Left forelimb (tissue), 1 donor: ENCODE results near the gene TBL1Y.
A peak's percentile ranks its signal among the peaks of the same experiment; 100 is the strongest.
"Not testable (repeated sequence)": the region's sequence is repeated elsewhere in the genome, so short reads cannot be mapped to it uniquely, and the experiment has no call there.

Experiments
- DNase-seq: peaks from one replicate; pipeline ENCODE4 v3.0.0-alpha.2; 2018; ENCODE audit warnings: low spot score

The TBL1Y gene

DNA sequence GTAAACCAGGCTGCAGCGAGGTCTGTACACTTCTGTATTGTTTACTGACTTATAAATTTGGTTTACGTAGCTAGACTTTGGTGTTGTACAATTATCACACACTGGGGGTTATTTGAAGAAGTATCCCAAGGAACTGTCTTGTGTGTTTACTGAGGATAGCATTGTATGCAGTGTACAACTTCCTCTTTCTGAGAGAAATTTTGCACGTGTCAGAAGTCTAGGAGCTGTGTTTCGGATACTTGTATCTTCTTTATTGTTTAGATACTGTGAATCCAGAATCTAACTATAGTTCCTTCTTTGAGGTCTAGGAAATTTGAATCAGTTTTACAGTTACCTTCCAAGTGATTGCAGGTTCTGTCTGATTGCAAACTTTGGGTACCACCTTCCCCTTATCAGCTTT, 64.5 kb downstream of the TBL1Y start:
- DNase-seq: no peak

DNA sequence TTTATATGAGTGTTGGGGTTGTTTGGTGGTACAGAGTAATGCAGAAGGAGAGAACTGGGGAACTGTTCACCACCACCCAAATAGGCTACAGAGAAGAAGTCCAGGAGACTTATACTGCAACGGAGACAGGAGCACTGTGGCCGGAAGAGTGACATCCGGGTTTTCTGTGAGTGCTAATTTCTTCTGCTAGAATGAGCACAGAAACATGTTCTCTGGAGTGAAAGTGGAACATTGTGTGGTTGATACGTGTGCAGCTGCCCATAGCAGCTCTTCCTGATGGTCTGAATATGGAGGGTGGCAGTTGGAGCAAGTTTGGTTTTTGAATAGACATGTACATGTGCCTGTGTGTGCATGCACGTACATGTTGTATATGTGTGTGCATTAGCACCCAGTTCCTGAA, 67.3 kb downstream of the TBL1Y start:
- no peak for DNase-seq

DNA sequence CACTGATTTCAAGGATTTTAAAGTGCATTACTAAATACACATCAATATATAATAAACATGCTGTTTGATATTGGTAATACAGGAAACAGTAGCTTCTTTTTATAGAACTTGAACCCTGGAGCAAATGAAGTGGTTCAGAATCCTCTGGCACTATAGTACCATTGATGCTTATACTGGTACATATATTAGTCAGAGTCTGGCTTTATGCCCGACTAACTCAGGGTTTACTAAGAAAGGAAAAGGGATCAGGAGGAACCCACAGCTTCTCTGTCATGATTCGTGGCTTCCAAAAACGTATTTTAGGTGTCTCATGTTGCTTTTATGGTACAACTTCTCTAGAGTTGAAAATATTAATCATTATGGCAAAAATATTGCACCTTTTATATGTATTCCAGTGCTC, 72.7 kb downstream of the TBL1Y start:
- no peak for DNase-seq

DNA sequence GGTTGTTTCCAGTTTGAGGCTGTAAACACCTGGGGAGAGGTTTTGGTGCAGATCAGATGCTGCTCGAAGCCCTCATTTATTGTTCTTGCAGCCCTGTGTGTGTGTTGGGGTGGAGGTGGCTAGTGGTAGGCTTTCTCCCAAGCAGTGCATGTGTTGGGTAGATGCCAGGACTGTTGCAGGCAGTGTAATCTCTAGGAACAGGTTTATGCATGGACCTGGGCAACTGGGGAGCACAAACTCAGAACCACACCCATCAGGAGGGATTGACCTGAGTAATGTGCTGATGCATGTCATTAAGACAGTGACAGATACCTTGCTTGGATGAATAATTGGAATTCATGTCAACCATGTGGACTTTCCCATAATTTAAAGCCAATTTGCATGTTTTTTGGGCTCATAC, 77.3 kb downstream of the TBL1Y start:
- DNase-seq: no peak

DNA sequence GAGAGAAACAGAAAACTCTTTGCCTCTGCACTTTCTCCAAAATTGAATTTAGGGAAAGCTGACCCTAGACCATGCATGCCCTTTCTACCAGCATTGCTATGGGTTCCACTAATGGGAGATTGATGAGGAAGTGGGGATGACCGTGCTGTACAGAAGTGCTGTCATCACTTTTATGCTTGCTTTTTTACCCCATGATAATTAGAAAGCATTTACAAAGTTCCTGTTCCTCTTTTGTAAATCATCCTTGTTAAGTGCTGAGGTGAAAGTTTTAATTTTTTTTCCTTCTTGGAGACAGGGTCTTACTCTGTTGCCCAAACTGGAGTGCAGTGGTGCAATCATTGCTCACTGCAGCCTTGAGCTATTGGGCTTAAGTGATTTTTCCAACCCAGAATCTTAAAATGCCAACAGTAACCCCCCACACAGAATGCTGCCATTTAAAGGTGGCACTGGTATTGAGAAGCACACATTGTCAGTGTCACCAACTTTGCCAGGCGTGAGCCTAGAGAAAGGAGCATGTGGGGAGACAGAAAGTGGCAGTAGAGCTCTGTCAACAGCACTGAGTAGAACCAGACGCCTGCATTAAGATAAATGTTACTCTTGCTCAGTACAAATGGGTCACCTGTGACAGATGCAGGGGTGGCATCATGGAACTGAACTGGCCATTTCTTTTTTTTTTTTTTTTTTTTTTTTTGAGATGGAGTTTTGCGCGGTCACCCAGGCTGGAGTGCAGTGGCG, 79.6 kb downstream of the TBL1Y start:
- no peak for DNase-seq

DNA sequence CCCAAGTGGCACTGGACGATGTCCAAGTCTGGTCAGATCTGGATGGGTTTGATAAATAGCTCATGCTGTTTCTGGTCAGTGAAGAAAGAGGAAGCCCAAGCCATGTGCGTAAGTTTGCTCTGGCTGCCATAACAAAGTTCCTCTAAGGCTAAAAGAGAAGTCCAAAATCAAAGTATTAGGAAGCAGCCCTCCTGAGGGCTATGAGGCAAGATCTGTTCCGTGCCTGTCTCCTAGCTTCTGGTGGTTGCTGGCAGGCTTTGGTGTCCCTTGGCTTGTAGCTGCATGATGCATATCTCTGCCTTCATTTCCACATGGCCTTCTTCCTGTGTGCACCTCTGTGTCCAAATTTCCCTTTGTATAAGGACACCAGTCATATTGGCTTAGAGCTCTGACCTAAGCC, 81.5 kb downstream of the TBL1Y start:
- DNase-seq: no peak

DNA sequence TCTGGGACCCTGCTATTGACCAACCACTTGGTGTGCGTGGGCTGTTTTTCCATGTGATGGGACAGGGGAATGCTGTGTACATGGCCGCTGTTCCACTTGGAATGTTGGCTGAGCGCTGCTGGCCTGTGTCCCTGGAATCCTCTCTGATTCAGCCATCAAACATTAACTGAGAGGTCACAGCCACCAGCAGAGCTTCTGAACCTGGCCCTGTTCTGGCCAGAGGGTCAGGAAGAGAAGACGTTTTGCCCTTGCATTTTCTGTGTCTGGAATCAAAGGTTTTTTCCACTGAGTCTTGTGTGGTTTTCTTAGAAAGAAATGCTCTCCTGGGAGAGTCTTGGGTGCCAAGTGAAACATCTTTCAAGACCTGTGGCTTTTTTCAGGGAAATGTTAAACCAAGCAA, 85.5 kb downstream of the TBL1Y start:
- DNase-seq: no peak

DNA sequence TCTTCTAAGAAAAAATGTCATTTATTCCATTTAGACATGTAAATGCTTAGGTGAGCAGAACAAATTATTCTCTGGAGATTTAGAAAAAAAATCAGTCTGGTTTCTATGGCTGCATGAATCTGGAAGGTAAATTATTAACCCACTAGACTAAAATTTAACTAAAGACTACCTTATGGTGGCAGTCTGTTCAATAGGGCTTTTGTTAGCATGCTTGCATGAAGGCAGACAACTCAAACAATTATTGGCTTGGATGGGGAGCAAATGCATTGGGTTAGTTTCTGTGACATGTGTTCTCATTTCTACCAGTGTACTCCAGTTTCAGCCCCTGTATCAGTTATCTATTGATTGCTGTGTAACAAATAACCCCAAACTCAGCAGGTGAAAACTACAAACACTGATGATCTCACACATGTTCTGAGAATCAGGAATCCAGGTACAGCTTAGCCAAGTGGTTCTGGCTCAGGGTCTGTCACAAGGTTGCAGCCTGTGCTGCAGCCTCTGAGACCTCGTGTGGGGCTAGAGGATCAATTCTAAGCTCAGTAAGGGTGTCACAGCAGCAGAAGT, 87.1 kb downstream of the TBL1Y start:
- no peak for DNase-seq

DNA sequence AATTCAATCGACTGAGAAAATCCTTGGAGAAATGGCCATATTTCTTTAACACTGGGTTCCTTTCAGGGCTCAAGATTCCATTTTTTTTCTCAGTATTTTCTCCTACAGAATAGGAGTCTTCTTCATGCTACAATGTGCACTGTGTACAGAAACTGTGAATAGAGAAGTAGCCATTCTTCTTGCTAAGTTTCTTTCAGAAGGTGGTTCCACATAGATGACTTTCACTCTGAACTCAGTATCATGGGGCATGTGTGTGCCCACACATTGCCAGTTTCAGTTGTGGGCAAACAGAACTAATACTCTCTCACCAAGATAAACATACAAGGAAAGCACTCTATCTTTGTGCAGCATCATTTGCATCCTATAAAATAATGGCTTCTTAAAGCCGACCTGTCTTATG, 89.4 kb downstream of the TBL1Y start:
- DNase-seq: no peak

DNA sequence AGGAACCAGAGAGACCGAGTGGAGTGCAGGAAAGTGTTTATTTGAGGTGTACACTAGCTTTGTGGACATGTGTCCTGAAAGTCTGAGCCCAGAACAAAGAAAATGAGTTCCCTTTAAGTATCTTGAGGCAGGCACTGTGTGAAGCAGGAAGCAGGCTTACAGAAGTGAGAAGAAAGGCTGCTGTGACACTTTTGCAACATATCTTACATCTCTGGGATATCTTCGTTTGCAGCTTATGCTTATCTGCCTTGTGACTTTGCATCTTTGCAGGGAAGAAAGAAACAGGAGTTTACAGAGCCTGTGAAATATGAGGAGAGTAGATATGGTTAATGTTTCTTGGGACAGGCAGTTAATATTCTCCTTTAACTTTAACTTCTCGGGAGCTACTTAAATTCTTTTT, 92.1 kb downstream of the TBL1Y start:
- no peak for DNase-seq

DNA sequence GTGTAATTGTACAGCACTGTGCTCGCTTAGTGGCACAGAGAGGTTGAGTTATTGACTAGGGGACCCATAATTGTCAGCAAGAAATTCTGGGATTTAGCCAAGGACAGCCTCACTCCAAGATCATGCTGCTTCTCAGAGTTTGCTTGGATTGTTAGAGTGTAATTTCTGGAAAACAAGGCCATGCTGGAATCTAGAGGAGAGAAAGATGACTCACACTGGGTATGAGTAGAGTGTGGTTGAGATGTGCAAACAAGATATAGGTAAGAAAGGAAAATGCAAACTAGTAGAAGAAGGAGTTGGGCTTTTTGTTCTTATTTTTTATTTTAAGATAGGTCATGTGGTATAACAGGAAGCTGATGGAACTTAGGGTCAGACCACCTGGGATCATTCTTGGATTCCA, 97.4 kb downstream of the TBL1Y start:
- DNase-seq: no peak

DNA sequence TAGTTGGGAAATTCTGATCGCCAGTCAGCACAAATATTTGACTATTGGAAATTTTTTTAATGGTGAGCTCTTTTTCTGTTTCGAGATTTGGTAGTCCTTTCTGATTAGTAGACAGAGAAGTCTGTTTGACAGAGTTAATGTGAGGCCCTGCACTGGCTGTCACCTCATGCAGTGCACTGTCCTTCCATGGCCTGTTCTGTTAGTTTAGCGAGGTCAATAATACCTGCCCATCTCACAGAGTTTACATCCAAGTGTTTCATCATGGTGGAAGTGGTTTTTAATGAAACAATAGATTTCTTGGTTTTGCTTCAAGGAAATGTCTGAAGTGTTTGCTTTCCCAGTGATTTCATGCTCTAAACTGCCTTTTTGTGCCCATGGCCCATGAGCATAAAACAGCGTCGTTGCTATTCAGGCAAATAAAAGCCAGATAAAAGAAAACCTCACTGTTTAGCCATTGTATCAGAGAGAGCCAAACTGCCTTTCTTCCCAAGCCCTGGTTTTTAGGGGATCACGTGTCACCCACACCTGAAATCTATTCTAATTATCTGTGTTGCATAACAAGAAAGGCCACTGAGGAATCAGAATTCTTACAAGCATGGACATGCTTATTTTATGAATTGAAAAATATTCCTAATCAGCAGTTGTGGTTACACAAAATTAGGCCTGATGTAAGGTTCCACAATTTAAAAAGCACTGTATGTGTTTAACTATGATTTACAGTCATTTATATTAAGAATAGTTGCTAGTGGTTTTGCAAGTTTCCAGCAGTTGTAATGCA, 98.3 kb downstream of the TBL1Y start:
- no peak for DNase-seq

DNA sequence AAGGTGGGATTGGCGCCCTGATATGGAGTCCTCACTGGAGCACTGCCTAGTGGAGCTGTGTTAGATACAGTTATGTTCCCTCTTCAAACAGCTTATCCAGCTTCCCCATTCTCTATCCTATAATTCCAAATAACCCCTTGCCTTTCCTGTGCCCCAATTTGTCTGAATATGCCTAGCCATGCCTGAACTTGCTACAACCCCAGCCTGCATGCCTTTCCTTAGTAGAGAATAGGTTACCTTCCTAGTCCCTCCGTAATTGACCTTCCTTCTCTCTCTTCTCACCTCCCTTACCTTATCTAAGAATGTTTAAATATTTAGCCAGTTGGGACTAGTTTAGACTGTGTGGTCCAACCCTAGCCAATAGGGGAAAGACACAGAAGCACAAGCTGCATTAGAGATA, 102.6 kb downstream of the TBL1Y start:
- DNase-seq: no peak

DNA sequence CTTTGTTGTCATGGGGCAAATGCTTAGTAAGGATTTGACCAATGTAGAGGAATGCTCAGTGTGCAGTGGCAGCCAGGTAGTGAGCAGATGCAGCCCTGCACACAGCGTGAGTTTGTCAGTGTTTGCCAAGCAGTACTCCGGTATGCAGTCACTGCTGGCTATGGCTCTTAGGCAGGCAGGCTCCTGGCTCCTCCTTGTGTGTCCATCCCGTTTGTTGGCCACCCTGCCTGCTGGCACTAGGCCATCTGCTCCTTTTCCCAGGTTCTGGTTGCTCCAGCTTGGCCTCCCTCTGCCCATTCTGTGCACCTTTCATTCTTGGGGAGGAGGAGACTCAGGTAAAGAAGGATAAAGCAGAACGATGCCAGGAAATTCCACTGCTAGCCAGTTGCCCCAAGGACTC, 106.0 kb downstream of the TBL1Y start:
- no peak for DNase-seq

DNA sequence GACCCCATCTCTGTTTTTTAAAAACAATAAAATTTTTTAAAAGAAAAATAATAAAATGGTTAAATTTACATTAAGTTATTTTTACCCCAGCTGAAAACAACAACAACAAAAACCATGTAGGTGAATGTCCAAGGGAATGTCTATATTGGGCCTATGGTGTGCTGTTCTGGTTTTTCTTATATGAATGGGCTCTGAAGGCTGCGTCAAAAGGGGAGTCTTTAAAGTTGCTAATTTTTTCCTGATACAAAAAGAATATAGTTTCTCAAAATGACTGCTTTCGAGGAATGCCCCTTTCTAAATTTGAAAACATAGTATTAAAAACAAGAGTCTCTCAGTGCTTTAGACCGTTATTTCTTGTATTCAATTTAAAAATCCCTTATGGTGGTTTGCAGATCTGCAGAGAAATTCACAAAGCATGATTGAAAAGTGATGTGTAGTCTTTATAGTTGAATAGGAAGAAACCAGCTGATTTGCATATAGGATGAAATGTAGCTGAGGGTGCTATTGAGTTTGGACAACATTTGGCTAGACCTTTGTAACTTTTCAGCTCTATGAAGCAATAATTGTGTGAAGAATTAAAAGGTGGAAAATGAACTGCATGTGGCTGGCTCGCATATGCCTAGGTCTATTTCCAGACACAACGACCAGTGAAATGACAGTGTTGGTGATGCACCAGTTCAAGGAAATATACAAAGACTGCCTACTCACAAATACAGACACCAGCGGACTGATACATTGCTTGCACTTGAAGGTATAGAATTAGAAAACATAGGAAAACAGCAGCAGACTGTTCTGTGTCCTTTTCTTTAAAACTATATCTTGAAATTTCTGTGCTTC, 107.0 kb downstream of the TBL1Y start:
- no peak for DNase-seq

DNA sequence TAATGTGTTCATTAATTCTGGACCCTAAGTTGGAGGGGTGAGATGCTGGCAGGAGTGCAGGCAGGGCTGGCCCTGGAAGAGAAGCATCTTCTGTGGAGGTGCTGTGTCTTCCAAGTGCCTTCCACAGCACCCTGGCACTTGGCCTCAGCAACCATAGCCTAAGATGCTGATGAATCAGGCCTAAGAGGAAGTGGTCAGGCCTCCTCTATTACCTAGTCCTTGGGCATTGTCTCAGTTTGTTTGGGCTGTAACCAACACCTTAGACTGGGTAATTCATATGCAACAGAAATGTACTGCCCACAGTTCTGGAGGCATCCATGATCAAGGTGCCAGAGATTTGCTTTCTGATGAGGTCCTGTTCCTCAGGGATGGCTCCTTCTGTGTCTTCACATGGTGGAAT, 128.5 kb downstream of the TBL1Y start:
- DNase-seq: no peak

DNA sequence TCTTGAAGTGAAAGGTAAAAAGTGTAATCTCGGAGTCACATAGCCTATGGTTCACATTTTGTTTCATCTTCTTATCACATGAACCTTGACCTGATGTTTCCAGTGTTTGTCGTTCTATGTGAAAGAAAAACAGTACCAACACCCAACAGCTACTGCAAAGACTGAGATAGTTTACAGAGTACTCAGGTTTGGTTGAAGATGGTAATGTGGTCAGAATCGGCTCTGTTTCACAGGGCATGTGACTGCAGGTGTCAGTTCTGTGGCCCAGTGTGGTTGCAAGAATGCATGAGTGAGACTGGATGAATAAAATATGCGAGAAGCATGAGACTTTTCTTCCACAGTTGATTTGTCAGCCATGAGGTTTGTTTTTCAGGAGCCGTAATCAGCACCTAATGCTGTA, 130.2 kb downstream of the TBL1Y start:
- no peak for DNase-seq

DNA sequence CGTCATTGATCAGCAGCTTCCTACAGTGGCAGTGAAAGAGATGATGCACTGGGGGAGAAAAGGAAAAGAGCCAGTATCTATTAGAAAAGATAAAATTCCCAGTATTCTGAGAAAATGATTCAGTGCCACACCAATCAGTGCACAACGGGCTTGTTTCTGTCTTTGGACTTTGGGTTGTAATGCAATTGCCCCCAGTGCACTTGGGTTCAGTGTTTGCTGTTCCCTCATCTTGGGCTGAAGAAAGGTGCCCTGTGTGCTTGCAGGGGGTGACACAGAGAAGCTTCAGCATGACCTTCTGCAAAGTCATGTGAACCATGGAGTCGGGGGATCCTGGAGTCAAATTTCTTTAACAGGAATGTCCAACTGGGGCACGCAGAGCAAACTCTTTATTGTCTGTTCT, 131.5 kb downstream of the TBL1Y start:
- DNase-seq: no peak

DNA sequence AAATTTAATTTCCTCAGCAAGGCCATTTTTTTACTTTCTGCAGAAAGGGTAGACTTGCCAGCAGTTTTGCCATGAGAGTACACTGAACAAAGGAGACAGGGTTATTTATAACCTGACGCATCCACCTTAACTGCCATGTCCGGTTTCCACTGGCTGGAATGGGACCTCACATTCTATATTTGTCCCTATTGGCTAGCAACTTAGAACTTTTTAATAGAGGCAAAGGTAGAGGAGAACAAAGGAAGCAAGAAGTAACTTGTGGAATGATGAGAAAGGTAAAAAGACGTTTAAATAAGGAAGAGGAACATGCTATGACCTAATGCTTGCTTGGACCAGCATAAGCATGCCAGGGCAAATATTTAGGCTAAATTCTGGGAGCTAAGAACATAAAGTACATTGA, 142.0 kb downstream of the TBL1Y start:
- DNase-seq: not testable (repeated sequence)

DNA sequence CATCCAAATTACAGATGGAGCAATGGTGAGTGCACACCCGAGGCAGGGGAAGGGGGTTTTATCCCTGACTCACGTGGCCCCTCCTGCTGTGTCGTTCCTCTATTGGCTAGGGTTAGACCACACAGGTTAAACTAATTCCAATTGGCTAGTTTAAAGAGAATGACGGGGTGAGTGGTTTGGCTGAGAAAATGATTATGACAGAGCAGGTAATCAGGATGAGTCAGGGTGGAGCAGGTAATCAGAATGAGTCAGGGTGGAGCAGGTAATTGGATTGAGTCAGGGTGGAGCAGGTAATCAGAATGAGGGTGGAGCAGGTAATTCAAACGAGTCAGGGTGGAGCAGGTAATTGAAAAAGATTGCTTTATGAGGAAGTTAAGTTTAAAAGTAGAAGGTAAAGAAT, 146.4 kb downstream of the TBL1Y start:
- no peak for DNase-seq

DNA sequence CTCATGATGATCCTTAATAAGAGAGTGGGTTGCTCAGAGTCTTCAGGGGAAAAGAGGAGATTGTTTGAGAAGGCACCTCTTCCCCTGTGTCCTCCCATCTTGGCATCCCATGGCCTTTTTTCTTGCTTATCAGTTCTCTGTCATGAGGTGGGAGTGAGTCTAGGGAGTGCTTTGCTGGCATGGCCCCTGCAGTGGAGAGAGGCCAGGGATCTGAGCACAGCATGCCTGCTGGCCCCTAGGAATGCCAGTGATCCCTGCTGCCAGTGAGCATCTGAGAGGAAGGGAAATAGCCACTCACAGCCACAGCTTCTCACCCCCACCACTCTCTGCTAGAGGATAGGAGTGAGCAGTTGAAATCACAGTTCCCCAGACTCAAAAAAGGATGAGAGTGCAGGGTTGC, 168.2 kb downstream of the TBL1Y start:
- DNase-seq: no peak

DNA sequence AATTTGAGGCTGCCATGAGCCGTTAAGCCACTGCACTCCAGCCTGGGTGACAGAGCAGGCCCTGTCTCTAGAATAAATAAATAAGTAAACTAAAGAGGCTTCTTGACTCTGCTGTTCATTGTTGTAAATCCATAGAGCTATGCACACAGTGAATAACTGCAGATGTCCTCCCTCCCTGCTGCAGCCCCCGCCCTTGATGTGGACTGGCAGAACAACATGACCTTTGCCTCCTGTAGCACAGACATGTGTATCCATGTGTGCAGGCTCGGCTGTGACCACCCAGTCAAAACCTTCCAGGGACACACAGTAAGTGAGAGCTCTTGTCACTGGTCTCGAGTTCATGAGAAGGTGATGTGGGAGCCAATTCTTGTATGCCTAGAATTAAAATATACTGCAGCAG, 170.1 kb downstream of the TBL1Y start:
- not testable (repeated sequence) for DNase-seq

DNA sequence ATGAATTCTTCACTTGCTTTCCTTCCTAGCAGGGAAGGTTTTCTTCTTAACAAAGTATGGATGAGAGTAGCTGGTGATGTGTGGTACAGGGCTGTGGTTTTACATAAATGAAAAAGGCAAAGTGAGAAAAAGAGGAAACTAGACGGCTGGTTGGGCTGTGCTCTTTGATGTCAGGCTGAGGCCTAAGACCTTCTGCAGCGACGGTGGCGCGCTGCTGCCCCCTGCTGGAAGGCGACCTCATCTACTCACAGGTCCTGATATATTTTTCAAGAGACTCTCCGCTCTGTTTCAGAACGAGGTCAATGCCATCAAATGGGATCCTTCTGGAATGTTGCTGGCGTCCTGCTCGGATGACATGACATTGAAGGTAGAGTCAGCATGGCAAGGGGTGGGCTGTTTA, 175.1 kb downstream of the TBL1Y start:
- peak; percentile 79 for DNase-seq
